ENCODE data around the gene ITPKB. TPM values are rescaled to one million over a fixed set of nuclear protein-coding genes. Genes with fewer than 3 reads are reported as not detected.
A peak's percentile ranks its signal among the peaks of the same experiment; 100 is the strongest.
"Not testable (repeated sequence)": the region's sequence is repeated elsewhere in the genome, so short reads cannot be mapped to it uniquely, and the experiment has no call there.

ITPKB gene
- total RNA-seq, 2 experiments from 2014 or later: 43.6 to 44.4 TPM

GRCh38 chr1:226619031-226619430 lies 120.1 kb downstream of the ITPKB start:
- Mint-ChIP-seq H3K27me3 (peaks cover 2% of the 10 kb centered on the region), H3K9me3 (no peaks in the 10 kb centered on the region), H3K27ac (no peak overlapping the region), H3K4me1 (no peaks in the 10 kb centered on the region), H3K36me3 (ENCODE audit: low read depth) (no peaks in the 10 kb centered on the region), H3K4me3 (no peak overlapping the region)
- ChIA-PET CTCF (interaction anchor here (2.4 kb wide), 1 partner anchor 9 kb away, joined by 6 read pairs; no protein-coding TSS in a partner anchor), POLR2A (no interaction called here)
- DNase-seq: no peak

GRCh38 chr1:226618380-226618779 lies 120.7 kb downstream of the ITPKB start:
- Mint-ChIP-seq H3K27me3 (peaks cover 4% of the 10 kb centered on the region), H3K27ac (no peak overlapping the region), H3K36me3 (ENCODE audit: low read depth) (no peaks in the 10 kb centered on the region), H3K4me3 (no peak overlapping the region), H3K4me1 (no peaks in the 10 kb centered on the region), H3K9me3 (no peaks in the 10 kb centered on the region)
- ChIA-PET POLR2A (no interaction called here), CTCF (interaction anchor here (2.4 kb wide), 1 partner anchor 9 kb away, joined by 6 read pairs; no protein-coding TSS in a partner anchor)
- no peak for DNase-seq

GRCh38 chr1:226617719-226618118 lies 121.4 kb downstream of the ITPKB start:
- CTCF ChIA-PET; H3K4me1 Mint-ChIP-seq; DNase-seq; H3K27ac Mint-ChIP-seq; H3K9me3 Mint-ChIP-seq; H3K4me3 Mint-ChIP-seq; H3K36me3 Mint-ChIP-seq (ENCODE audit: low read depth); H3K27me3 Mint-ChIP-seq; POLR2A ChIA-PET: not testable (repeated sequence)

GRCh38 chr1:226617109-226617508 lies 122.0 kb downstream of the ITPKB start:
- Mint-ChIP-seq H3K27ac (no peak overlapping the region), H3K9me3 (no peaks in the 10 kb centered on the region), H3K4me3 (no peak overlapping the region), H3K4me1 (no peaks in the 10 kb centered on the region), H3K36me3 (ENCODE audit: low read depth) (no peaks in the 10 kb centered on the region), H3K27me3 (peaks cover 5% of the 10 kb centered on the region)
- POLR2A ChIA-PET: no interaction called here
- CTCF ChIA-PET: no interaction called here
- no peak for DNase-seq

GRCh38 chr1:226616636-226617035 lies 122.4 kb downstream of the ITPKB start:
- ChIA-PET POLR2A (no interaction called here), CTCF (no interaction called here)
- no peaks in the 10 kb centered on the region for H3K36me3 Mint-ChIP-seq (ENCODE audit: low read depth)
- no peak overlapping the region for H3K27ac Mint-ChIP-seq
- H3K4me1 Mint-ChIP-seq: no peaks in the 10 kb centered on the region
- no peak for DNase-seq
- H3K4me3 Mint-ChIP-seq: no peak overlapping the region
- H3K27me3 Mint-ChIP-seq: peaks cover 5% of the 10 kb centered on the region
- no peaks in the 10 kb centered on the region for H3K9me3 Mint-ChIP-seq

- Mint-ChIP-seq H3K4me1 (no peaks in the 10 kb centered on the region), H3K36me3 (ENCODE audit: low read depth) (no peaks in the 10 kb centered on the region), H3K4me3 (no peak overlapping the region), H3K9me3 (no peaks in the 10 kb centered on the region), H3K27me3 (peaks cover 5% of the 10 kb centered on the region), H3K27ac (no peak overlapping the region)
- ChIA-PET CTCF (no interaction called here), POLR2A (no interaction called here)
- no peak for DNase-seq
Measured at GRCh38 chr1:226615876-226616275, 123.2 kb downstream of the ITPKB start.

GRCh38 chr1:226611980-226612379 lies 127.1 kb downstream of the ITPKB start:
- H3K36me3 Mint-ChIP-seq (ENCODE audit: low read depth); H3K27me3 Mint-ChIP-seq; POLR2A ChIA-PET: not testable (repeated sequence)

GRCh38 chr1:226611301-226611700 lies 127.8 kb downstream of the ITPKB start:
- no peak for DNase-seq
- no peak overlapping the region for H3K27ac Mint-ChIP-seq
- peaks cover 5% of the 10 kb centered on the region for H3K27me3 Mint-ChIP-seq
- H3K36me3 Mint-ChIP-seq (ENCODE audit: low read depth): no peaks in the 10 kb centered on the region
- H3K4me3 Mint-ChIP-seq: no peak overlapping the region
- H3K4me1 Mint-ChIP-seq: no peaks in the 10 kb centered on the region
- POLR2A ChIA-PET: no interaction called here
- CTCF ChIA-PET: no interaction called here
- no peaks in the 10 kb centered on the region for H3K9me3 Mint-ChIP-seq

More at GRCh38 chr1:226611980-226612379, 127.1 kb downstream of the ITPKB start:
- H3K4me3 Mint-ChIP-seq, DNase-seq, H3K4me1 Mint-ChIP-seq, H3K27ac Mint-ChIP-seq, CTCF ChIA-PET, H3K9me3 Mint-ChIP-seq: not testable (repeated sequence)

GRCh38 chr1:226610671-226611070 lies 128.4 kb downstream of the ITPKB start:
- Mint-ChIP-seq H3K9me3 (no peaks in the 10 kb centered on the region), H3K27me3 (peaks cover 5% of the 10 kb centered on the region), H3K27ac (no peak overlapping the region), H3K36me3 (ENCODE audit: low read depth) (no peaks in the 10 kb centered on the region), H3K4me3 (no peak overlapping the region), H3K4me1 (no peaks in the 10 kb centered on the region)
- DNase-seq: no peak
- CTCF ChIA-PET: interaction anchor here (1.0 to 1.9 kb wide), 2 partner anchors 9 to 15 kb away, joined by 5 to 6 read pairs; no protein-coding TSS in a partner anchor
- POLR2A ChIA-PET: no interaction called here

GRCh38 chr1:226609836-226610455 lies 129.1 kb downstream of the ITPKB start:
- Mint-ChIP-seq H3K4me3 (no peak overlapping the region), H3K27ac (no peak overlapping the region), H3K4me1 (no peaks in the 10 kb centered on the region), H3K9me3 (no peaks in the 10 kb centered on the region), H3K36me3 (ENCODE audit: low read depth) (no peaks in the 10 kb centered on the region), H3K27me3 (peaks cover 5% of the 10 kb centered on the region)
- DNase-seq: no peak
- POLR2A ChIA-PET: no interaction called here
- CTCF ChIA-PET: interaction anchor here (1.0 to 1.9 kb wide), 4 partner anchors 9 to 386 kb away, joined by 3 to 6 read pairs (median 6); no protein-coding TSS in a partner anchor

- no peak overlapping the region for H3K4me3 Mint-ChIP-seq
- no peaks in the 10 kb centered on the region for H3K36me3 Mint-ChIP-seq (ENCODE audit: low read depth)
- no peak overlapping the region for H3K27ac Mint-ChIP-seq
- peaks cover 3% of the 10 kb centered on the region for H3K27me3 Mint-ChIP-seq
- H3K9me3 Mint-ChIP-seq: no peaks in the 10 kb centered on the region
- ChIA-PET CTCF (interaction anchor here (0.6 to 1.9 kb wide), 26 partner anchors 10 to 514 kb away, joined by 3 to 14 read pairs (median 3); partner anchors contain the start of gene PARP1), POLR2A (no interaction called here)
- H3K4me1 Mint-ChIP-seq: no peaks in the 10 kb centered on the region
- peak; percentile 70 for DNase-seq
Measured at GRCh38 chr1:226608699-226609505, 130.2 kb downstream of the ITPKB start.

- ChIA-PET CTCF (interaction anchor here (0.8 to 1.8 kb wide), 7 partner anchors 16 to 204 kb away, joined by 3 to 14 read pairs (median 5); no protein-coding TSS in a partner anchor), POLR2A (no interaction called here)
- Mint-ChIP-seq H3K36me3 (ENCODE audit: low read depth) (no peaks in the 10 kb centered on the region), H3K9me3 (no peaks in the 10 kb centered on the region), H3K27me3 (no peaks in the 10 kb centered on the region), H3K4me1 (no peaks in the 10 kb centered on the region), H3K27ac (no peak overlapping the region), H3K4me3 (no peak overlapping the region)
- no peak for DNase-seq
Measured at GRCh38 chr1:226607821-226608220, 131.3 kb downstream of the ITPKB start.

GRCh38 chr1:226607268-226607660 lies 131.8 kb downstream of the ITPKB start:
- Mint-ChIP-seq H3K4me1 (no peaks in the 10 kb centered on the region), H3K27me3 (no peaks in the 10 kb centered on the region), H3K9me3 (no peaks in the 10 kb centered on the region), H3K27ac (no peak overlapping the region), H3K4me3 (no peak overlapping the region), H3K36me3 (ENCODE audit: low read depth) (no peaks in the 10 kb centered on the region)
- CTCF ChIA-PET: interaction anchor here (0.8 to 1.1 kb wide), 2 partner anchors 17 to 183 kb away, joined by 3 to 4 read pairs; no protein-coding TSS in a partner anchor
- no peak for DNase-seq
- POLR2A ChIA-PET: no interaction called here
